ENCODE results near the gene CLCF1.

The CLCF1 gene

GRCh38 chr11:67395555-67396258 is 22.3 kb upstream of the CLCF1 start:
- DNase-seq (ENCODE audit: low spot score): no peak

- no peak for DNase-seq (ENCODE audit: low spot score)
Observed at GRCh38 chr11:67393990-67394389, 20.6 kb upstream of the CLCF1 start.

GRCh38 chr11:67393437-67393836 is 20.0 kb upstream of the CLCF1 start:
- DNase-seq (ENCODE audit: low spot score): no peak

GRCh38 chr11:67392183-67392715 is 18.9 kb upstream of the CLCF1 start:
- DNase-seq (ENCODE audit: low spot score): no peak

DNA sequence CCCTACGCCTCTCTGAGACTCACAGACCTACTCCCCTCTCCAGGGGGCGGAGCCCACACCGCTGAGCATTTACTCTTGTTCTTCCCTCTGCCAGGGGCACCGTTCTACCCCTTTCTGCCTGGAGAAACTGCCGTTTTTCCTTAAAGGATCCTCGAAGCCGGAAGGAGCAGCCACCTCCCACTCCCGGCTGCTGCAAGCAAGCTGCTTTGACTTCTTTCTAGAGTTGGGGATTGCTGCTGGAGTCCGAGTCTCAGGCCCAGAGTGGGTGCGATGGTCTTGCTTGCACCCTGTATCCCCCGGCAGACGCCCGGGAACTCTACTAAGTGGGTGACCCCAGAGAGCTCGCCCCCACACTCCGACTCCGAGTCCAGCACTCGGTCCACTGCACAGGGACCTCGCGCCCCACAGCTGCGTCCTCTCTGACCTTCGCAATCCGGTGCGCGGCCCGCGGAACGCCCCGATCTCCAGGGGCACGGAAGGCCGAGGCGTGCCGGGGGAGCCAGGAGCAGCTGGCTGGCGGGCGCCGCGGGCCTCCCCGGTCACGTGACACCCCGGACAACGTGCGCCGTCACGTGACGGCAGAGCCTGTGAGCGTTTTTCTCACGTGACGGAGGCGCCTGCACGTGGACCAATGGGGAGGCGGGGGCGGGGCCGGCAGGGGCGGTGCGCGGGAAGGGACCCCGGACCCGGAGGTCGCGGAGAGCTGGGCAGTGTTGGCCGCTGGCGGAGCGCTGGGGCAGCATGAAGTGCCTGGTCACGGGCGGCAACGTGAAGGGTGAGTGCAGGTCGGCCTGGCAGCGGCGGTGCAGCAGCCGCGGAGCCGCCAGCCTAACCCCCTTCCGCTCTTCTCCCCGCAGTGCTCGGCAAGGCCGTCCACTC is 18.1 kb upstream of the CLCF1 start, which contains the start of gene RAD9A:
TSS of gene RAD9A (plus strand) at position 683 of the 879 bp plus-strand sequence. CDS start at position 742, 59 bp downstream.
- DNase-seq (ENCODE audit: low spot score): peak; percentile 96

GRCh38 chr11:67390947-67391303 is 17.5 kb upstream of the CLCF1 start:
- peak; percentile 53 for DNase-seq (ENCODE audit: low spot score)

- DNase-seq (ENCODE audit: low spot score): peak; percentile 47
Observed at GRCh38 chr11:67389477-67389876, 16.1 kb upstream of the CLCF1 start.

DNA sequence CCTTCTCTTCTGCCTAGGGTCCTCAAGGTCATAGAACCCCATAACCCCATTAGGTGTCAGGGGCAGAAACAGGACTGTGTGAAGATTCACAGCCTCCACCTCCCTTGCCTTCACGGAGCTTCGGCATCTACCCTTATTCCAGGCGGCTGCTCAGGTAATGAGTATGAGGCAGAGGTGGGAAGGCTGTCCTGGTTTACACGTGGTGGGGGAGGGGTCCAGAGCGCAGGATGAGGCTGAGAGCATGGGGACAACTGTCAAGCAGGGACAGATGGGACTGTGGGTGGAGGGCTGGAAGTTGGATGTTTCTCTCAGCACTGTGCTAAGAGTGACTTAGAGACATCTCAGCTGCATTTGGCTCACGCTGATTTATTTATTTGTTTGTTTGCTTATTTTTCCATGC is 14.1 kb upstream of the CLCF1 start:
- DNase-seq (ENCODE audit: low spot score): no peak

DNA sequence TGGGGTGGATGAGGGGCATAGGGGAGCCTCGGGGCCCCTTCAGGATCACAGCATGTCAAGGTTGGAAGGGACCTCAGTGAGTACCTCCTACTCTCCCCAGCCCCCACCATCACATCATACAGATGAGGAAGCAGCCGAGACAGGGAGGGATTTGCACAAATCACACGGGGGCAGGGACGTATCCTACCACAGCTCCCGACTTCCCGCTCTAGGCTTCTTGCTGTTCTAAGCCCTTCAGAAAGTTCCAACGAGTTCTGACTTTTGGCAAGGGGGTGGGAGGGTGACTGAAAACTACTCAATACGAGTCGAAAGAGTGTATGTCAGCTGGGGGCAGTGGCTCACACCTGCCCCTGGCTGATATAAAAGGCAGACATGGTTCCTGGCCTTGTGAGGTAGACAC is 13.7 kb upstream of the CLCF1 start:
- no peak for DNase-seq (ENCODE audit: low spot score)

DNA sequence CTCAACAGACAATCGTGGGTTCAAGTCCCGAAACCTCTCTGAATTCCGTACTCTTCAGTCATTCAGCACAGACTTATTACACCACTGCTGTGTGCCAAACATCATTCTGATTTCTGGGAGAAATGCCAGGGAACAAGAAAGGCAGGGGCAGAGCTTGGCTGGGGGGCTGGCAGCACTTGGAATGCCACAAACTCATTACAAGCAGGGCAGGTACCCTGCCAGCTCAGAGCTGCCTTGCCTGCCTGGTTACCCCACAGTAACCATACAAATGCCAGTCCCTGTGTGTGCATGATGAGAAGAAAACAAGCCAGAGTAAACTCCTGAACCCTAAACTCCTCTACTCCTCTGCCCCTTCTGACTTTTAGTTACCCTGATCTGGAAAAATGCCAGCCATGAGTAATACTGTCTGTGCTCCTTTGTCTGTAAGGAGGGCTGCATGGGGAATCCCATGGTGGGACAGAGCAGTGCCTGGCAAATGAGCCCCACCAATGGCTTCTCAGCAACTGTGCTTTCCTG is 11.5 kb upstream of the CLCF1 start:
- no peak for DNase-seq (ENCODE audit: low spot score)

DNA sequence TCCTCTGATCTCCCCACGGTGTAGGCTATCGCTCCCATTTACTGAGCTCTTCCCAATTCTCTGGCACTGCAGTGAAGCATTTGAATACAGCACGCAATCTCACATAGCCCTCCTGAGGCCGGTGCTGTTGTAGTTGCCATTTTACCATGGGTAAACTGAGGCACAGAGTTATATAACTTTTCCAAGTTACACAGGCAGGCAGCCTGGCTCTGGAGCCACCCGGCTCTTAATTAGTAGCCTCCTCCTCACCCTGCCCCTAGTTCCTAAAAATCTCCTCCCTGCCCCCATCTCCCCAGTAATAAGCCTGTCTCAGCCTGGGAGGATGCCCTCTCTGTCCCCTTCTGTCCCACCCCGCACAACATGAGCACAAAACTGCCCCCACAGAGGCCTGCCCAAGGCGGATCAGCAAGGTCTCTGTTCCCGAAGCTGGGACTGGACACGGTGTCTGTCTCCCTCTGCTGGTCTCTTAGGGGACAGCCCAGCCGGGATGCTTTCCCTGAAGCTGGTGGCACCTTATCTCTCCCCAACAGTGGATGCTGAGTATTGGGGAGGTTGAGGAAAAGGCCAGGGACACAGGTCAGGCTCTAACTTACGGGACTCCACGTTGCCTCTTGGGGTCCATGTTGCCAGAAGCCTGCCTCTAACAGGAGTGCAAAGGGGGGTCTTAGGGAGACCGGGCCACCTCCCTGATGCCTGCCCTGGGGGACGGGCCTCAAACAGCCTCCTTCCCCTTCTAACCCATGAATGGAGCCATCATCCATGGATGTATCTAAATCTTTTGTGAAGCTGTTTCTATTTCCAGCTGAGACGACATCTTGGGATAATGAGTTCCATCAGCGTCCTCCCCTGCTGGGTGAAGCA is 9.1 kb upstream of the CLCF1 start:
- peak; percentile 85 for DNase-seq (ENCODE audit: low spot score)

DNA sequence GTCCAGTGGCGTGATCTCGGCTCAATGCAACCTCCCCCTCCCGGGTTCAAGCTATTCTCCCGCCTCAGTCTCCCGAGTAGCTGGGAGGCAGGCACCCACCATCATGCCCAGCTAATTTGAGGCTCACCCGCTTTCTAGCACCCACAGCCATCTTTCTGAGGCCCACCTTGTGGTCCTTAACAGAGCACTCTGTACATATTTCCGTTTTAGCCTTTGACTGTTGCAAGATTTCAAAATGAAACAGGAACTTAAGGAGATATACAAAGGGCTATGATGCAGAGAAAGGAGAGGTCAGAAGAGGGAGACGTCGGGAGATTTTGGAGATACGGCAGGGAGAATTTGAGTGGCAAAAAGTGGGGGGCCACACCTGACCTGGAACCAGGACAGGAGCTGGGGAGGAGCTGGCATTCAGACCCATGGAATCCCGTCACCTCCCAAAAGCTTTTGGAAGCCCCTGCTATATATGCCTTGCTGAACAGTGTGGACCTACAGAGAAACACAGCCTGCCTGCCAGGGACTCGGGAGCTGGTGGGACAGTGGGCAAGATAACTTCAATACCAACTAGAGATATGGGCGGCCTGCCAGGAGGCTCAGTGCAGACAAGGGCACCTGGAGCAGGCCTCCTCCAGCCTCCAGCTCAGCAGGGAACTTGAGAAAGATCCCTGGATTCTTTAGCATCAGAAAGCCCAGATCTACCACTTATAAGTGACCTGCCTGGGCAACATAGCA is 8.0 kb upstream of the CLCF1 start:
- no peak for DNase-seq (ENCODE audit: low spot score)

GRCh38 chr11:67379061-67380058 is 6.0 kb upstream of the CLCF1 start:
- DNase-seq (ENCODE audit: low spot score): peak; percentile 29

GRCh38 chr11:67378544-67378943 is 5.1 kb upstream of the CLCF1 start:
- DNase-seq (ENCODE audit: low spot score): no peak

GRCh38 chr11:67376873-67377808 is 3.7 kb upstream of the CLCF1 start:
- DNase-seq (ENCODE audit: low spot score): no peak

DNA sequence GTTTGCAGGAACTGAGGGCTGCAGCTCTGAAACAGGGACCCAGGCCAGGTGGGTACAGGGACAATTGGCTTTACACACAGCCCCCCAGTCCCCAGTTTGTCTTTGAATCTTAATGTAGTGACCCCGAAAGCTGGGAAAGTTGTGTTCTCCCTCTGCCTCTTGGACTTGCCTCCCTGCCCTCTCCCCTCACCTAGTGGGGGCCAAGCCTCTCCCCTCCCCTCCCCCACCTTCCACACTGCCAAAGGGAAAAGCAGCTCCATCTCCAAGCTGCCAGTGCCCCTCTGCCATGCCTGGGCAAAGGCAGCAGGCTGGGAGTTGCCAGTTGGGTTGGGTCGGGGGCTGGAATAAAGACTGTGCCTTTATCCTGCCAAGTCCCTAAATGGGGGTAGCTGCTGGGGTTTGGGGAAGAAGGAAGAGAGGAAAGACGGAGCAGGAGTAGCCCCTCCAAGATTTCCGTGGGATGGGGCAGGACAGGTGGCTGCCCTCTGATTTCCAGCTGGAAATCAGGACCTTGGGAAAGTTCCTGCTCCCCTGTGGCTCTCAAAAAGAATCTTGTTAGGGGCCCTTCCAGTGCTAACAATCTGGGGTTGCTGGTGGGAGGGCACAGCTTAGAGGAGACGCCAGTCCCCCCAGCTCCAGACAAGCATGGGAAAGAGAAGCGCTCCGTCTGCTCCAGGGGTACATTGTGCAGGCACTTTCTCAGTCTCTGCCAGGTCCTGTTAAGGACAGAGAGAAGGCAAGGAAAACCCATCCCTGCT is 2.8 kb upstream of the CLCF1 start:
- no peak for DNase-seq (ENCODE audit: low spot score)

GRCh38 chr11:67375320-67376055 is 2.1 kb upstream of the CLCF1 start:
- no peak for DNase-seq (ENCODE audit: low spot score)

All from hematopoietic multipotent progenitor cell treated with erythropoietin and hydrocortisone succinate and interleukin-3 and kit ligand, for 15 days (in vitro differentiated cells).